K562 (cell line): ENCODE results near the gene HOXD1. TPM values are rescaled to one million over a fixed set of nuclear protein-coding genes. Genes with fewer than 3 reads are reported as not detected.

Experiments
- ATAC-seq: fragments of 200-7000 bp; cut with Tn5 transposase; 3 replicates; pipeline ENCODE4 v1.9.1; 2020; ENCODE audit warnings: moderate library complexity
- BruUV-seq: library from RNA; stranded (reverse); fragments of 400-500 nt; replicated peaks from 2 replicates; lab custom pipeline; 2021; lab: Mats Ljungman, UMichigan
- CTCF ChIA-PET: fragments of 300-600 bp; formaldehyde crosslinking; extraction: SDS; loops from one replicate; lab custom pipeline; 2021; ENCODE audit warnings: low intra/inter-chr PET ratio; lab: Yijun Ruan, JAX
- POLR2A ChIA-PET: fragments of 300-600, 350-650 bp; sonication (Branson Sonifier 250); formaldehyde crosslinking; extraction: SDS; loops from one replicate; lab custom pipeline; 2021; ENCODE audit warnings: antibody characterized with exemption, inconsistent platforms; lab: Yijun Ruan, JAX
- DNase-seq, 4 experiments: peaks; one replicate each; pipeline versions ENCODE4 v3.0.0 to v3.0.0-alpha.2; 2011 to 2018; ENCODE audit warnings: low spot score in 3 of 4, mixed read lengths in 3 of 4; ENCODE audit errors: extremely low read depth in 1 of 4
- FAIRE-seq: peaks from 2 replicates; lab custom pipeline; 2011; peaks lifted over from hg19 to GRCh38; lab: Jason Lieb, UNC
- H2AFZ ChIP-seq: 2 replicates; pipeline ENCODE4 v1.6.0; 2011; ENCODE audit warnings: low read depth, low read length, control low read depth, inconsistent platforms
- H3K27ac ChIP-seq: fragments of 200-600 bp; 3 replicates; pipeline ENCODE4 v1.8.0; 2011; ENCODE audit warnings: low read depth, mild to moderate bottlenecking, control low read depth, inconsistent platforms, low read length, moderate library complexity, mixed read lengths; ENCODE audit errors: extremely low read depth
- H3K27me3 ChIP-seq, 2 experiments: fragments of 300-600 bp in 1 of 2; 2 replicates in 1 of 2; 3 replicates in 1 of 2; pipeline versions ENCODE4 v1.6.0 to v1.8.0; 2011; ENCODE audit warnings: inconsistent platforms in 2 of 2, low read length in 2 of 2, mild to moderate bottlenecking in 1 of 2, mixed read lengths in 1 of 2, moderate library complexity in 1 of 2; ENCODE audit not compliant: control insufficient read depth in 2 of 2, insufficient read depth in 2 of 2
- H3K36me3 ChIP-seq: fragments of 300-600 bp; 3 replicates; pipeline ENCODE4 v1.8.0; 2011; ENCODE audit warnings: mild to moderate bottlenecking, low read length, inconsistent platforms; ENCODE audit not compliant: control insufficient read depth, insufficient read depth
- H3K4me1 ChIP-seq, 2 experiments: fragments of 200-600 bp in 1 of 2; replicated peaks in 1 of 2; 2 replicates in 1 of 2; 3 replicates in 1 of 2; pipeline versions ENCODE4 v1.5.1 to v1.8.0; 2011; ENCODE audit warnings: inconsistent platforms in 2 of 2, low read length in 2 of 2, mild to moderate bottlenecking in 1 of 2, mixed read lengths in 1 of 2, moderate library complexity in 1 of 2; ENCODE audit not compliant: control insufficient read depth in 2 of 2, insufficient read depth in 2 of 2
- H3K4me2 ChIP-seq: 2 replicates; pipeline ENCODE4 v1.6.1; 2011; ENCODE audit warnings: low read length, control low read depth, inconsistent platforms, mixed read lengths; ENCODE audit not compliant: insufficient read depth
- H3K4me3 ChIP-seq: fragments of 200-600 bp; sonication (generic), shearing (Covaris generic); 2 replicates; pipeline ENCODE4 v1.5.1; 2016; ENCODE audit warnings: control low read depth, inconsistent platforms
- H3K79me2 ChIP-seq: fragments of 200-600 bp; 3 replicates; pipeline ENCODE4 v1.8.0; 2011; ENCODE audit warnings: low read length, inconsistent platforms; ENCODE audit not compliant: control insufficient read depth, insufficient read depth
- H3K9ac ChIP-seq, 2 experiments: 2 replicates each; pipeline versions ENCODE4 v1.6.0 to v1.6.1; 2011; ENCODE audit warnings: low read depth in 2 of 2, low read length in 2 of 2, control low read depth in 1 of 2, inconsistent platforms in 1 of 2, mild to moderate bottlenecking in 1 of 2, mixed read lengths in 1 of 2; ENCODE audit not compliant: insufficient read depth in 1 of 2
- H3K9me1 ChIP-seq: one replicate; pipeline ENCODE4 v1.6.0; 2011; ENCODE audit warnings: inconsistent platforms, mild to moderate bottlenecking, low read length, moderate library complexity; ENCODE audit not compliant: control insufficient read depth, insufficient read depth
- H3K9me3 ChIP-seq: replicated peaks from 2 replicates; pipeline ENCODE4 v1.5.1; 2011; ENCODE audit warnings: low read depth, low read length, inconsistent platforms; ENCODE audit not compliant: control insufficient read depth, insufficient read depth
- H4K20me1 ChIP-seq: replicated peaks from 2 replicates; pipeline ENCODE4 v1.6.1; 2011; ENCODE audit warnings: low read length, inconsistent platforms, mixed read lengths; ENCODE audit not compliant: control insufficient read depth, insufficient read depth
- ELK3 ChIP-seq: fragments of 450-650 bp; formaldehyde crosslinking; IDR thresholded peaks from 2 replicates; pipeline ENCODE4 v1.4.0; 2020; ENCODE audit warnings: mild to moderate bottlenecking
- ETV1 ChIP-seq: fragments of 450-650 bp; conservative IDR thresholded peaks from 2 replicates; pipeline ENCODE4 v1.6.1; 2016; ENCODE audit warnings: missing genetic modification characterization, control low read depth, low read depth, missing compliant biosample characterization
- KHSRP ChIP-seq: fragments of 450-650 bp; IDR thresholded peaks from 2 replicates; pipeline ENCODE4 v1.6.1; 2017
- SMAD1 ChIP-seq: fragments of 150-350 bp; IDR thresholded peaks from 2 replicates; pipeline ENCODE4 v1.6.1; 2014; ENCODE audit warnings: low read length, low read depth; ENCODE audit not compliant: partially characterized antibody
- TRIM28 ChIP-seq: fragments of 450-650 bp; IDR thresholded peaks from 2 replicates; pipeline ENCODE4 v1.6.1; 2017
- USF1 ChIP-seq: sonication (generic); formaldehyde crosslinking; IDR thresholded peaks from 2 replicates; pipeline ENCODE4 v1.9.0; 2022; ENCODE audit warnings: mild to moderate bottlenecking, missing genetic modification reagents
- XRCC4 ChIP-seq: IDR thresholded peaks from one replicate; pipeline ENCODE4 v1.6.1; 2011; ENCODE audit not compliant: insufficient read depth, insufficient read length; ENCODE audit errors: extremely low read depth
- ZKSCAN8 ChIP-seq: fragments of 200-800 bp; sonication (Bioruptor generic); IDR thresholded peaks from 2 replicates; pipeline ENCODE4 v1.6.1; 2016; ENCODE audit warnings: missing genetic modification characterization, missing compliant biosample characterization
- ZNF175 ChIP-seq: fragments of 200-800 bp; sonication (Bioruptor generic); IDR thresholded peaks from 2 replicates; pipeline ENCODE4 v1.6.1; 2016; ENCODE audit warnings: low read depth, mild to moderate bottlenecking, missing genetic modification characterization, missing compliant biosample characterization
- ZNF263 ChIP-seq: sonication (generic); formaldehyde crosslinking; IDR thresholded peaks from 2 replicates; pipeline ENCODE4 v1.8.0; 2022; ENCODE audit warnings: mild to moderate bottlenecking, missing genetic modification reagents, borderline replicate concordance
- ZNF444 ChIP-seq: fragments of 250-450 bp; sonication (Bioruptor Pico); IDR thresholded peaks from 2 replicates; pipeline ENCODE4 v1.4.0; 2020; ENCODE audit warnings: mild to moderate bottlenecking, moderate library complexity
- ZNF518B ChIP-seq: fragments of 250-450 bp; sonication (Bioruptor Pico); IDR thresholded peaks from 2 replicates; pipeline ENCODE4 v1.5.0; 2021; ENCODE audit warnings: mild to moderate bottlenecking, moderate library complexity
- ZNF561 ChIP-seq: fragments of 450-650 bp; formaldehyde crosslinking; conservative IDR thresholded peaks from 2 replicates; pipeline ENCODE4 v1.4.0; 2020; ENCODE audit warnings: mild to moderate bottlenecking, moderate library complexity
- ZSCAN29 ChIP-seq: fragments of 450-650 bp; IDR thresholded peaks from 2 replicates; pipeline ENCODE4 v1.6.1; 2017
- WGBS: fragments of 100-300 bp; shearing (Covaris generic); methylation state at CpG from one replicate; pipeline ENCODE4 v1.1.6; 2016; ENCODE audit warnings: low coverage, mixed read lengths; ENCODE audit not compliant: insufficient coverage; ENCODE audit errors: missing lambda C conversion rate; 5-methylcytosine and 5-hydroxymethylcytosine counted together
- in situ Hi-C: fragments of 300-500 bp; cut with MboI; formaldehyde crosslinking; loops from 4 replicates; pipeline ENCODE4 v1.15.0; 2018; ENCODE audit warnings: inconsistent platforms, mixed read lengths
- intact Hi-C: fragments of 100-400 bp; cut with micrococcal nuclease; formaldehyde crosslinking; loops from 2 replicates; pipeline ENCODE4 v1.14.2; 2022
- polyA plus RNA-seq, 8 experiments: library from polyadenylated mRNA; depleted of rRNA in 4 of 8; stranded (reverse) in 5 of 8; unstranded in 3 of 8; fragments of >200 nt; fragmentation: Nextera tagmentation in 2 of 8; fragmentation: Illumina TruSeq in 1 of 8; extraction: Ambion mirVana in 2 of 8; extraction: Trizol in 1 of 8; gene quantifications; 2 replicates each; pipeline versions ENCODE4 v1.2.1 to v1.2.3, GENCODE V29; 2011 to 2014; ENCODE audit warnings: inconsistent platforms in 1 of 8, missing spikeins in 1 of 8
- total RNA-seq, 7 experiments: library from RNA; depleted of rRNA in 6 of 7; stranded (reverse); fragments of >200 nt in 6 of 7; fragmentation: Illumina TruSeq in 2 of 7; extraction: Trizol in 2 of 7; gene quantifications; 2 replicates each; pipeline versions ENCODE4 v1.2.1 to v1.2.3, GENCODE V29; 2011 to 2021; ENCODE audit warnings: low replicate concordance in 1 of 7

The HOXD1 gene
- total and polyA plus RNA-seq, 9 of the 15 experiments (the other 6 are each of a cell fraction or from before 2014, with no cell fraction given): not detected

- no peak for ATAC-seq
- Histone ChIP-seq H3K27me3 (peaks cover 67 to 74% of the 10 kb centered on the region in 2 experiments), H2AFZ (no peak overlapping the region), H3K9me1 (no peaks in the 10 kb centered on the region), H3K36me3 (no peaks in the 10 kb centered on the region), H3K79me2 (no peaks in the 10 kb centered on the region), H3K9me3 (no peaks in the 10 kb centered on the region), H3K4me2 (no peak overlapping the region), H4K20me1 (no peaks in the 10 kb centered on the region; the same call in 1 of the 2 replicates), H3K4me1 (peaks cover 0 to 28% of the 10 kb centered on the region in 2 experiments; a peak in 2 of 5 replicates), H3K9ac (no peak overlapping the region), H3K4me3 (no peak overlapping the region), H3K27ac (no peak overlapping the region)
- intact Hi-C loops: no loop called here
- in situ Hi-C loops: no loop called here
- no TSS peak for BruUV-seq
- CTCF ChIA-PET: no interaction called here
- TF ChIP-seq ZNF518B (CRISPR knock-in tag) (no peak), USF1 (CRISPR knock-in tag) (no peak), XRCC4 (no peak), ZNF444 (no peak), ZSCAN29 (no peak), ZNF175 (no peak), SMAD1 (no peak), ZKSCAN8 (CRISPR knock-in tag) (no peak), ELK3 (CRISPR knock-in tag) (no peak), ETV1 (tag) (no peak), ZNF263 (CRISPR knock-in tag) (no peak), TRIM28 (no peak), KHSRP (no peak), ZNF561 (CRISPR knock-in tag) (no peak)
- no peak for FAIRE-seq
- POLR2A ChIA-PET: no interaction called here
- no peak for DNase-seq
- WGBS: 2% methylated on average over 8 of the region's 8 CpGs
Measured at GRCh38 chr2:176156301-176156806, 32.1 kb upstream of the HOXD1 start.
